HG02943 (cell line): ENCODE data around the gene DCN.

ENCODE experiments used
- ATAC-seq: cut with Tn5 transposase; IDR thresholded peaks from one replicate; pipeline ENCODE4 v1.9.1; 2021; ENCODE audit warnings: mild to moderate bottlenecking, low read depth, moderate library complexity; ENCODE audit not compliant: unreplicated experiment

DCN gene

GRCh38 chr12:91189516-91189915, 6.9 kb upstream of the DCN start:
- no peak for ATAC-seq

DNA sequence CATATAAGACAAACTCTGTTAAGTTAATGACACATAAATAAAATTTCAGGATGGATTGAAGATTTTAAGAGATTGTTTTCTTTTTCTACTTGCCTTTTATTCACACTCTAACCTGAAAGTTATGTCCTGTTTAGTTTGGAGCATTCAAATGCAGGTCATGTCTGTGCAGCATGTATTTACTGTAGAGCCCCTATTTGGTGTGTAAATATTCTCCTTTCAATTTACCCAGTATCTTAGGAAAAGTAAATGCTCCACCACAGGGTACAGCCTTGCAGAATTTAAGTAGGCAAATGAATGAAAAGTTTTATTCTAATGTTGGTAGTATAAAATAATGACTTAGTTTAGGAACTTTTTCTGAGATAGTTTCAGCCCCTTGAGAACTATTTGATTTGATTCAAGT, 6.2 kb upstream of the DCN start:
- no peak for ATAC-seq

- ATAC-seq, result no peak
These were observed 3.5 kb upstream of the DCN start for GRCh38 chr12:91186156-91186555.

DNA sequence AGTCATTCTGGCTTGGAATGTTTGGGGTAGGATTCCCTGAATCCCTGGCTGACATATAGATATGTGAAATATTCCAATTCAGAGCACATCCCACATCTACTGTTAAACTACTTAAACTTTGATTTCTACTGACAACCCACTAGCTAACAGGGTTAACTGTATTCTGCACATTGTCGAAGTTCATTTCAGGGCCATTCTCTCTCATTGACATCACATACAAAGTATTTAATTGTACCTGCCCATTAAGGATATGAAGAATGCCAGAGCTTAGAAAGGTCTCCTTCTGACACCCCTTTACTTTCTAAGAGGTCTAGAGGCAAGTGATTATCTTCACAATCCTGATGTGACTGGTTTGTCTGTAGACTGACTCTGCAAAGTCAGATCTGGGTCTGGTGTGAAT, 2.8 kb upstream of the DCN start:
- ATAC-seq, result no peak

GRCh38 chr12:91183551-91183950, 934 bp upstream of the DCN start:
- no peak for ATAC-seq

DNA sequence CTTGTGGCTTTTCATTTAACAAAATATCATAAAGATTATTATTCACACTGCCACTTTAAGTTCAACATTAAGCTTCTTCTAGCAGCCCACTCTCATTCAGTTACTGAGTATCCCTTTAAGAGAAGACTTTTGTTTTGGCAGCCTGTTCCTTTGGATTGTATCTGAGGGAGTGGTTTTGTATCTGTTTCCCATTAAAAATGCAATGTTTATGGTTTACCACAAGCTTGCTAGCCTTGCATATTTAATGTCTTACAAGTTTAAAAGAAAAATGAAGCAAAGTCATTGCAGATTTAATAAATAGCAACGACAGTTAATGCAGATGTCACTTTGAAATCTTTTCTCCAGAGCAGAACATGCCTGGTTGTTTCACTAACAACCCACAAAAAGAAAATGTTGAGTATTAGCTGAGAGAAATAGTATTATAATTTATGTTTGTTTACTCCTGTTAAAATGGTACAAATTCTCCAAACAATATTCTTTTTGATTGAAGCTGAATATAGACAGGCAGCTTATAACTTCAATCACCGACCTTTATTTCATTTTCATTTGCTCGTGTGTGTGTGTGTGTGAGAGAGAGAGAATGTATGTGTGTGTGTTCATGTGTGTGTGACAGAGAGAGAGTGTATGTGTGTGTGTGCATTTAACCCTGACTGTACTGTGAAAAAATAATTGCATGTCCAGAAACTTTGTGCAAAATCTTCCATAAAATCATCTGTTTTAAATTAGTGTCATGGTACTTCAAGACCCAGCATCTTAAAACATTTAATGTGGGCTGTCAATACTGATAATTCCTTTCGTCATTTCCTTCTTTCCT, 1.8 kb downstream of the DCN start:
- ATAC-seq, result no peak

- no peak for ATAC-seq
These were observed 2.6 kb downstream of the DCN start for GRCh38 chr12:91179966-91180561.

- ATAC-seq, result no peak
These were observed 3.3 kb downstream of the DCN start for GRCh38 chr12:91179315-91179714.

GRCh38 chr12:91178781-91179180, 3.8 kb downstream of the DCN start:
- no peak for ATAC-seq

GRCh38 chr12:91178139-91178561, 4.5 kb downstream of the DCN start:
- no peak for ATAC-seq

DNA sequence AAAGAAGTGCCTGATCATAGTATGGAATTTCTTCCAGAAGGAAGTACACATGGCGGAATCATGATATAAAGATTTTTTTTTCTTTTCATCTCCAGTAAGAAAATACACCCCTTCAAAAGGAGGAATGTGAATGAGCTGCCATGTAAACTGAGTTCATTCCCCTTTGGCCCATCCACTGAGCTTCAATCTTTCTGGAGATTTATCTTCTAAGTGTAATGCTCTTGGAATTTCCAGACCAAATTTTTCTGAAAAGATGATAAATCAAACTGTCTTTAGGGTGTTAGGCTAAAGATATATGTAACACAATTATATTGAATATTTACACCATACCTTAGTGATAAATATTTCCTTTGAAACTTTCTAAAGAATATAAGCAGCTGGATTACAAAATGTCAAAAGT, 5.2 kb downstream of the DCN start:
- no peak for ATAC-seq

- ATAC-seq, result no peak
These were observed 5.7 kb downstream of the DCN start for GRCh38 chr12:91176915-91177314.

DNA sequence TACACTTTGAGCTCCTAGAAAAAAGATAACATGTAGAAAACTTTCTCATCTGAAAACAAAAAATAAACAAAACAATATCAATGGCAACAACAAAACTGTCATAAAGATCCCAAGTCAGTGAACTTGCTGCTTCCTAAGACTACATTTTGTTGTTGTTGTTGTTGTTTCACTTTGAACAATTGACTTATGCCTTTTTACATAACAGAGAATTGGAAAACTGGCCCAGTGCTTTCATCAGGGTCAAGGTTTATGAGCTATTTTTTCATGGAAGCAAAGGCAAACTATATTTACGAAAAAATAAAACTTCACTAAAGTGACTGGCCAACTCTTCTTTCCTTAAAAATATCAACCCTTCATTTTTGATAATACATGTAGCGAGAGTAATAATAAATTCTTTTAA, 6.3 kb downstream of the DCN start:
- no peak for ATAC-seq

DNA sequence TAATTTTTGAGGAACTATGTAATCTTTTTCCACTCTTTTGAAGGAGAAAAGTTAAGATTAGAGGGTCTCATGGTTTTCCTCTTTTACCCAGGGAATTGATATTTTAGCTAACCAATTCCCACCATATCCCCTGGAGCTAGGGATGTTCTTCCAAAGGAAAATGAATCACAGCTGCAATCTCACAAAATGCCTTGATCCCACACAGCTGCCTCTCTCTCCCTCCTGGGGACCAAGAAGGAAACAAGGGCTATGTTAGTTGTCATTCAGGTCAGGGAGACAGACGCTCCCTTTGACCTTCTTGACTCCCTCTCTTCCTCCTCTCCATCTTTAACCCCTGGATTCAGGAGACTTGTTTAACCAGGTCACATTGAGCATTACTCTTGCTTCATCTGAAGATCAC, 9.5 kb downstream of the DCN start:
- no peak for ATAC-seq

- no peak for ATAC-seq
These were observed 10.5 kb downstream of the DCN start for GRCh38 chr12:91172096-91172495.

DNA sequence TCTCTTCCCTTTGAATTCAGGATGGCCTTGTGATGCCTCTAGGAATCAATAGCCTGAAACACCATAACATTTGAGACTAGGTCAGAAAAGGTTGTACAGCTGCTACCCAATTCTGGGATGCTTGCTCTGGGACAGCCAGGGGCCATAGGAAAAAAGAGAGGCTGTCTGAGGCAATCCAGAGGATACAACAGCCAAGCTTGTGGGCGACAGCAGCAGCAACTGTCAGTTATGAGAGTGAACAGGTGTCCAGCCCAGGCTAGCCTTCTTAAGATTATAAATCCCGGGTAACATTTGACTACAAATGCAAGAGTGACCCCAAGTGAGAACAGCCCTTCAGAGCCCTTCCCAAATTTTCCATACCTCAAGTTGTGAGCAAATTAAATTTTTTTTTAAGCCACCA, 11.1 kb downstream of the DCN start:
- ATAC-seq, result no peak

DNA sequence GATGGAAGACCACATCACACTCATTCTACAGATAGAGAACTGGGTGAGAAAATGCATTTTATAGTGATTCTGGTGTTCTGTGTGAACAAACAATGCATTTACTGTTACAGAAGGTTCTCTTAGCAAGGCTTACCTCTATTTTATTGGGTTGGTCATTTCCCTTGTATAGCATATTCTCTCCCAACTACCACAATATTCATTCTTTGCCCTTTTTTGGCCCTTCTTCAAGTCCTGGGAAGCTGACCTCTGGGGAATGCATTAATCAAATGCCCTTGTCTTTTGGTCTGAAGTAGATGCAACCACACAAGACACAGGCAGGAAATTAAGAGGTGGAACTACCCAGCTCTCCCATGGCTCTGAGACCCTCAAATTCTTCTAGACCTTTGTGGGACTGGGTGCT, 19.5 kb downstream of the DCN start:
- ATAC-seq, result no peak

DNA sequence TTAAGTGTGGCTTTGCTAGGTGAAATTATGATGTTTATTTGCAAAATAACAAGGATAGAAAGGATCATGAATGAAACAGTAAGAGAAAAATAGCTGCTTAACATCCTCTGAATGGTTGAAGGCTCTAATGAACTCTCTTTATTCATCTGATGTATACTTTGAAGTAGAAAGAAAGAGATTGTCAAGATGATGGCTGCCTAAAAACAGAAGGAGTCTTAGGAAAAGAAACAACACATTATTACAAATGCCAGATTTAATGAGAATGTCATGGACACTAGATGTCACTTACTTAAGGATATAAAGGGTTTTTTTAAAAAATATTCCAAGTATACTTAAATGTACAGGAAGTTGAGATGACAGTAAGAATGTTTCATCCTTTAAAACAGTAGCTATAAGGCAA, 21.6 kb downstream of the DCN start:
- no peak for ATAC-seq

DNA sequence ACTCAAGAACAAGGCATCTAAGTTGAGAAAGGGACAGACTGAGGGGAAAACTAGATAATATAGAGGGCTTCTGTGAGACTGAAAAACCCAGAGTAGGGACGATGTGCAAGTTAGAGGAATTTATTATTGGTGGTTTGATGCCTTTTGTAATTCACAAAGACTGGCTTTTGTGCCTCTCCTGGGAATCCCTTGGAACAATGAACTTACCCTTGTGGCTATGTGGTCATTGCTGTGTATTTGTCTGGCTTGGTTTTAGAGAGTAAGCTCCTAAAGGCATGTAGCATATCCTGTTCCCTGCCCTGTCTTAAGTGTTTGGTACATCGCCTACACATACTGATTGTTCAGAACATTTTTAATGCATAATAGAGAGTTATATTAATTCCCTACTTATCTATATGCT, 26.6 kb downstream of the DCN start:
- no peak for ATAC-seq

DNA sequence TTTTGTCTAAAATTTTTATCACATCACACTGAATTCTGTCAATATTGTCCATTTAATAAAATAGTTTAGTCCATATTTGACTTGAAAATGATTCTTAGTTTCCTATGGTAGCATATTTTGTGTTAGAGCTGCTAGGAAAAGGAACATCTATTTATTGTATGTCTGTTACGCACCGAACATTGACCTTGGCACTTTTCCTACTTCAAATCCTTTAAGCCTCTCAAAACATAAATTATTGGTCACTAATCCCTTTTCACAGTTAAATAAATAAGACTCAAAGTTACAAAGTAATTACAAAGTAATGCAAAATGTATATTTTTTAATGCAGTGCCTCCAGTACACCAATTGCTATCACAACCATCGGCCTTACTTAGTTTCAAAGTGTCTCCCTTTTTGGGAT, 28.5 kb downstream of the DCN start:
- ATAC-seq, result no peak

GRCh38 chr12:91144053-91144452, 38.6 kb downstream of the DCN start:
- ATAC-seq, result no peak

DNA sequence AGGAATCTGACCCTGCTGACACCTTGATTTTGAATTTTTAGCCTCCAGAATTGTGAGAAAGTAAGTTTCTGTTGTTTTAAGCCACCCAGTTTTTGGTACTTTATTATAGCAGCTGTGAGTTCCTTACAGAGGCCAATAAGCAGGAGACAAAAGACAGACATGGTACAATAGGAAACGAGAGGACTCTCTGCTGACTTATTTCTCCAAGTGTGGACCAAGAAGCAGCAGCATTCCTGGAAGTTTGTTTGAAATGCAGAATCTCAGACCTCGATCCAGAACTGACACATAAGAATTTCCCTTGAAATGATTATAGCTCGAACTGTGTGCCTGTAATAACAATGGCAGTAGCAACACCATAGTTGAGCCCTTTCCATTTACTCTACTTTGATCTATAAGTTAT, 39.4 kb downstream of the DCN start:
- ATAC-seq, result no peak
